G401 (cell line): ENCODE measurements around the gene ALCAM. TPM values are rescaled to one million over a fixed set of nuclear protein-coding genes. Genes with fewer than 3 reads are reported as not detected.

ENCODE experiments used
- DNase-seq: peaks from one replicate; pipeline ENCODE4 v3.0.0-alpha.2; 2015; ENCODE audit warnings: low spot score
- in situ Hi-C: cut with HindIII; loops from 2 replicates; pipeline ENCODE4 v1.10.0; 2016; ENCODE audit warnings: low sequenced_read_pairs, mixed read lengths
- total RNA-seq: library from RNA; depleted of rRNA; stranded (reverse); fragments of >200 nt; shearing (Covaris generic); gene quantifications from 2 replicates; pipeline ENCODE4 v1.2.3, GENCODE V29; 2014

The ALCAM gene
- total RNA-seq, 1 experiment from 2014 or later, result 0.24 TPM

DNA sequence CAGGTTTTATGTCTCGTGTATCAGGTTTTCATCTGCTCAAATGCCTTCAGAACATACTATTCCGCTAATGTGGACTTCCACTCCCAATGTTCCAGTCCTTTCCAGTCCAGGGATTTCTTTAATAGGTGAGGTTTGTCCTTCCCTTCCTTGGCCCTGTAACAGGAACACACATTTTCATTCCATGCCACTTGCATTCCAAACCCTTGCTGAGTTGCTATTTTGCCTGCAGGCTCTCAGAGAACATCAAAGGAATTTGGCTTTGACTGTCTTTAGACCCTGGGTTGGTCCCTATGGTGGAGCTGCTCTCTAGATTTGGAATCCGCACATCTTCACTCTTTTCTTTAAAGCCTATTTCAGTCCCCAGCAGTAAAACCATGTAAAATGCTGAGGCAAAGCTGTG is 12.3 kb upstream of the ALCAM start:
- no peak for DNase-seq
- in situ Hi-C loops, result no loop called here

DNA sequence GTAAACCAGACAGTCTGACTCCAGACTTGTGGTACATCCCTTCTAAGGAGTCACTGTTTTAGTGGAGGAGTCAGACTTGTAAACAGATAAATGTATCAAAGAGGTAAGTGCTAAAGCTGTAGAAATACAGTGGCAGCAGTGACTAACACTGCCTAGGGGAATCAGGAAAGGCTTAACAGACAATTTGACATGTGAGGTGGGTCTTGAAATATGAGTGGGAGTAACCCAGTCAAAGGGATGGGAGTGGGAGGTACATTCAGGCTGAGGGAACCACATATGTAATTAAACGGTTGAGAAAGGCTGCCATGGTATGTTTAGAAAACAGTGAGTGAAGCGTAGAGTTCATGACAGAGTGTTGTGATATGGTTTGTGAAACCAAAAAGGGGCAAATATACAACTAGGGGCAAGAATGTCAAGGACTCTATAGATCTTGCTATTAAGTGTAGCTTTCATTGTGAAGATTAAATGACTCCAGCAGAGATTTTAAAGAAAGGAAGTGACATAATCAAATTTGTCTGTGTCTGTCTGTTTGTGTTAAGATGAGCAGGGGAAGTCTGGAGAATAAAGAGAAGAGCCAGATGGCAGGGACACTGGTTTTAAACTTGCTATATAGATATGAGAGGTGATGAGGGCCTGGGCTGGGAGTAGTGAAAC is 11.2 kb upstream of the ALCAM start:
- in situ Hi-C loops, result no loop called here
- no peak for DNase-seq

DNA sequence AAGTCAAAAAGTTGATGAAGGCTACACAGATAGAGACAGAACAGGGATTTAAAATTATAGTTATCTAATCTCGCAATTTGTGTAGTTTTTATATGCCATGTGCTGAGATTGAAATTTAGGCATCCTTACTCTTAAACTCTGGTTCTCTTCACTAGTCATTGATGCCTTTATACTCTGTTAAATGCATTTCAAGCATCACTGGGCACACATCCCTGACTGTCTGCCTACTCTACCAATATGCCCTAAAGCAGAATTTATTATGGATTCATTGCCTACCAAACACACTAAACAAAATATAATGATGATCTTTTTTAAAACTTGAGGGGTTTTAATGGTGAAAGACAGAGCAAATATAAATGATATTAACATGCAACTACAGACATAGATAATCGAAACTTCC is 10.3 kb upstream of the ALCAM start:
- in situ Hi-C loops, result no loop called here
- DNase-seq, result no peak

DNA sequence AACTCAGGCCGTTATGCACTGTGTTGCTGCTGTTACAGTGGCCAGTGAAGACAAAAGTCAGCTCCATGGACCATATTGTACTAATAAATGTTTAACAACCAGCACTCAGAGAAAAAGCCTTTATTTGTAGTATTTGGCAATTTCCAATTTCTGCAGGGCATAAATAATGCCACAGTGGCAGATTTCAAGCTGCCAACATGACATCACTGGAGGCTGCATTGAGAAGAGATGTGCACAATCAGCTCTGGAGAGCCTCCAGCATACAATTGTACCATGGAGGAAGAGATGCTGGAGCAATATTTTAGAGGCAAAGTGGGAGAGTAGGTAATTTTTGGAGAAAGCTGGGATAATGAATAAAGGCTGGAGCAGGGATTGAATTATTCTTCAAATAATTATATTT is 9.7 kb upstream of the ALCAM start:
- in situ Hi-C loops, result no loop called here
- no peak for DNase-seq

DNA sequence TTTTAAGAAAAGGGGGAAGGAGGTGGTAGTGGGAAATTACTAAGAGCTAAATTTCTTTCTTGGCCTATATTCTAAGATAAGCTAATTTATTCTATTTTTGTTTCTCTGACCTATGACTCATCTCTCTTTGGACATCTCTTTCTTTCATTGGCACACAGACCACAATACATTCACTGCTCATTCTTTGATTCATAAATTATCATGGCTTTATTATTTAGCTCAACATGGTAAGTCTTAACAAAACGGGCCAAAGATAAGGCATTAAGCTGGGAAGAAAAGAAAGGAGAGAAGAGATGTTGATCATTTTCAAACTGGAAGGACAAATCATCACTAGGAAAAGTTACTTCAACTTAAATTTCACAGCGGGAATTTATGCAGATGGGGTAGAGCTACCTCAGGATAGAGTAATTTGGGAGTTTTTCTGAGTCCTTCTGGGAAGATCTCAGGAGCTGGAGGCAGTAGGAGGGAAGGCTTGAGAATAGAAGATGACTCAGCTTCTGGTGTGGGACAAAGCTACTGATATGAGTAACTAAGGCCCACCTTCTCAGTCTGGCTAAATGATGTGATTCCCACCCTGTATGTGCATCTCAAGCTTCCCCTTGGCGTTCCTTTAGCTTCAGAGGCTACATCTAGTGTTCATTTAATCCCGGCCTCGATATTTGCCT is 7.5 kb upstream of the ALCAM start:
- no peak for DNase-seq
- in situ Hi-C loops, result no loop called here

DNA sequence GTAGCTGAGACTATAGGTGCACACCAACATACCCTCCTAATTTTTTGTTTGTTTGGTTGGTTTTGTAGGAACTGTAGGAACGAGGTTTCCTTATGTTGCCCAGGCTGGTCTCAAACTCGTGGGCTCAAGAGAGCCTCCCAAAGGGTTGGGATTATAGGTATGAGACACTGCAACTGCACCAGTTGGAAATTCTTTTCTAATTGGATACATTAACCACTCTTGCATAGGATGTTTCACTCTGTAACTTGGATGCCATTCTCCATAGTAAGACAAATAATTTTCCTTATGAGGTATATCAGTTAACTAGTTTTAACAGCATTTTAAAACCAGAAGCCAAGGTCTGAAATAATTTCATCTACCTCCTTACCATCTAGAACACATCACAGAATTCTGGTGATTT is 6.7 kb upstream of the ALCAM start:
- in situ Hi-C loops, result no loop called here

DNA sequence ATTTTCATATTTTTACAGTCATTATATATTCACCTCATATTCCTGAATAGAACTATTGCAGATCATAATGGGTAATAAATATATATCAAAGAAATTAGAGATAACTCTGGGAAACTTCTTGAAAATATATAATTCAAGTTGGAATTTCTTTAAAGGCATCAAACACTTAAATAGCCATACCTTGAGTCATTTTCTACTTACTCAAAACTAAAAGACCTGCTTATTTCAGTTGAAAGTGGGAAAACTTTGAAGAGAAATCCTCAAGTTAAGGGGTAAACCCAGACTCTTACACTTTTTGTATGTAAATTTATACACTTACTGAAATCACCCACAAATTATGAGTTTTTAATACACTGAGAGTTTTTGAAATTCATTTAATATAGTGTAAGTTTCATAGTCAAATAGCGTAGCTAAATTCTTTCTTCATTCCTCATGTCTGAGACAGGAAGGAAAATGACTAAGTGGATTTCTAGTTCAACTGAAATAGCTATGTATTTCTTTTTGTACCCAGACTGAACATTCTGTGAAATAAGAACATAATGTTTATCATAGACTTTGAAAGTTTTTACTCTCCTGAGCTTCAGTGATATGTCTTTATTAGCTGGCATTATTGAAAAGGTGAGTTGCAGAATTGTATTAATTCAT is 4.6 kb upstream of the ALCAM start:
- DNase-seq, result no peak
- in situ Hi-C loops, result no loop called here

More for the DNA sequence above, 6.7 kb upstream of the ALCAM start:
- DNase-seq, result no peak

DNA sequence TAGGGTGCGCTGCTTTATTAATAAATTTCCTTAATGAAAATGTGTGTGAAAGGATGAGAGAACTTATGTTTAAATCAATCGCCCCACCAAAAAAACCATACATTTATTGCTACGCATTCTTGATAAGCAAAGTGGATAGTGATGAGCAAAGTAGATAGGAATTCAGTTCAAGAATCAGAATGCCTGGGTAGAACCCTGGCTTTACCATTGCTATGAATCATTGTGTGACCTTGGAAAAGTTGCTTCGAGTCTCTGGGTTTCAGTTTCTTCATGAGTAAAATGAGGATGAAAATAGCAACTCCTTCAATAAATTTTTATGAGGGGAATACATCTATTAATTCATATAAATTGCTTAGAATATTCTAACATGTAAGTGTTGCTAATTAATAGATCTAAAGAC is 2.6 kb upstream of the ALCAM start:
- in situ Hi-C loops, result no loop called here
- no peak for DNase-seq

DNA sequence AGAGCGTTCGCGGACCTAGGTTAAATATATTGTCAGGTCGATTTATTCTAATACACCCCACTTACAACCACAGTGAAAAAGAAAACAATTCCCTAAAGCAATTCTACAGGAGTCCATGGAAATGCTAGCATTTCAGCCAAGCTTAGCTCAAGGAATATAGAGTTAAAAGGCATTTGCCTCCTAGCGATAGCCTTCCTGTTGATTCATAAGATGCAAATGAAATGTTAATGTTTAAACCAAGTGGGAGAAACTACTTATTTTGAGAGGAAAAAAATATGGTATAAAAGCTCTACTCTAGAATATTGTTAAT is 1.7 kb upstream of the ALCAM start:
- no peak for DNase-seq
- in situ Hi-C loops, result no loop called here

DNA sequence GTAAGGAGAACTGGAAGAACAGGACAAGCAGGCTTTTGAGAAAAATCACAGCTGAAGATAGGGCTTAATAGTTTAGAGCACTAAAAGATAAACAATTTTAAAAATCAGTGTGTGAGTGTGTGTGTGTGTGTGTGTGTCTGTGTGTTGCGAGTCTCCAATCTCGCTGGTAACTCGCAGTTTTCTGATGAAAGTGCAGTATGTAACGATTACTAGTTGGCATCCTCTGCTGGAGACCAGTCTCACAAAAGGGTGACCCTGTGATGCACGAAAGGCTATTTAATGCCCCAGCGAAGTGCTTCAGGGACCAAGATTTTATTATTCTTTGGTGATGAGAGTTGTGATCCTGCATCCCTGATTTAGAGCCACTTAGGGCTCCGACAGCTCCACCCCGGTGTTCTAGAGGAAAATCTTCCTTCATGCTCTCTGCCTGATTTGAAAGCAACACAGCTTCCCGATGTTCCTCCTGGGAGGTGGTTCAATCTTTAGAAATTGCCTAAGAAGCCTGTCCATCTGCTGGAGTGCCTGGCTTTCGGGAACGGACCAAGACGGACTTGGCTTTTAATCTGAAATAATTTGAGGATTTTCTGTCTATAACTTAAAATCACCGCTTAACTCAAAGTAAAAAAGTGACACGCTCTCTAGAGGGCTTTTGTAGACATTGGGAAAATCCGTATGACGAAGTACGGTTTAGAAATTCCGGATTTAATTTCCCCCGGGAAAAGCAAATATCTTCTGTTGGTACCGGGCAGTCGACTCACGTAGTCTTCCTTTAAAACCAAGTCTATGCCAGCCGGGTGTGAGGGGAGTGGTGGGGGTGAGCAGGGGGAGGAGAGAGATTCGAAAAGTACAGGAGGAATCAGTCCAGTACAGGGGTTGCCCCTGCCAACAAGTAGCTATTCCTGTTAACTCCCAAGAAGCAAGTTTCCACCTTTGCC is 1.1 kb upstream of the ALCAM start:
- peak; percentile 19 for DNase-seq
- in situ Hi-C loops, result no loop called here

DNA sequence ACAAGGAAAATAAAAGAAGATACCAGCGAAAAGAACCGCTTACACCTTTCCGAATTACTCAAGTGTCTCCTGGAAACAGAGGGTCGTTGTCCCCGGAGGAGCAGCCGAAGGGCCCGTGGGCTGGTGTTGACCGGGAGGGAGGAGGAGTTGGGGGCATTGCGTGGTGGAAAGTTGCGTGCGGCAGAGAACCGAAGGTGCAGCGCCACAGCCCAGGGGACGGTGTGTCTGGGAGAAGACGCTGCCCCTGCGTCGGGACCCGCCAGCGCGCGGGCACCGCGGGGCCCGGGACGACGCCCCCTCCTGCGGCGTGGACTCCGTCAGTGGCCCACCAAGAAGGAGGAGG is 325 bp downstream of the ALCAM start:
- DNase-seq, result no peak
- in situ Hi-C loops, result no loop called here

DNA sequence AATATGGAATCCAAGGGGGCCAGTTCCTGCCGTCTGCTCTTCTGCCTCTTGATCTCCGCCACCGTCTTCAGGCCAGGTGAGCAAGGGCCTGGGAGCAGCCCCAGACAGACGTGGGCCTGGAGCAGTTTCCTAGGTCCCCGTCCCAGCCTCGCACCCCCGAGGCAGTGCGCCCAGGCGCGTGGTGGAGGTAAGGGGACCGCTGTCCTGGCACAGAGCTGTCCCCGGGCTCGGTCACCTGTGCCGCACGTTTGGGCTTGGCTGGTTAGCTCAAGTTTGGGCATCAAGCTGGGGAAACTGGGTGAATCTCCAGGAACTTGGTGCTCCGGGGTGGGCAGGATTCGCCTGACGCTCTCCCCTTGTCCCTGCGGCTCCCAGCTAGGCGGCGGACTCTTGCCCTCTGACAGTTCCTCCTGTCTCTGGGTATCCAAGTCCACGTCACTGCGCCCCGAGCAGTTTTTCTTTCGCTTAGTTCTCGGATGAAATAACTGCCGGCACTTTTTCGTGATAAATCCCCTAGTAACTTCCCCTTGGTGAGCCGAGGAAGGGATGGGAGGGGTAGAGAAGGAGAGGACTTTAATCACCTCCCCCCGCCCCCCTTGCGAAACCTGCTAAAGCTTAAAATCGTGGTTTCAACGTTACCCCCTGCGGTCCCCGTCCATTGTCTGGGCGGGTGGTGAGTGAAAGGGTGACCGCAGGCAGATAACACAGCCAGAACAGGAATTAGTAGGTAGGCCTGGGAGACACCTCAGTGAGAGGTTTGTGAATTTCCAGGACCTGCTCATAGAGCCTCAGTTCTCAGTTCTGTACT is 901 bp downstream of the ALCAM start:
- DNase-seq, result peak; percentile 9
- in situ Hi-C loops, result no loop called here

DNA sequence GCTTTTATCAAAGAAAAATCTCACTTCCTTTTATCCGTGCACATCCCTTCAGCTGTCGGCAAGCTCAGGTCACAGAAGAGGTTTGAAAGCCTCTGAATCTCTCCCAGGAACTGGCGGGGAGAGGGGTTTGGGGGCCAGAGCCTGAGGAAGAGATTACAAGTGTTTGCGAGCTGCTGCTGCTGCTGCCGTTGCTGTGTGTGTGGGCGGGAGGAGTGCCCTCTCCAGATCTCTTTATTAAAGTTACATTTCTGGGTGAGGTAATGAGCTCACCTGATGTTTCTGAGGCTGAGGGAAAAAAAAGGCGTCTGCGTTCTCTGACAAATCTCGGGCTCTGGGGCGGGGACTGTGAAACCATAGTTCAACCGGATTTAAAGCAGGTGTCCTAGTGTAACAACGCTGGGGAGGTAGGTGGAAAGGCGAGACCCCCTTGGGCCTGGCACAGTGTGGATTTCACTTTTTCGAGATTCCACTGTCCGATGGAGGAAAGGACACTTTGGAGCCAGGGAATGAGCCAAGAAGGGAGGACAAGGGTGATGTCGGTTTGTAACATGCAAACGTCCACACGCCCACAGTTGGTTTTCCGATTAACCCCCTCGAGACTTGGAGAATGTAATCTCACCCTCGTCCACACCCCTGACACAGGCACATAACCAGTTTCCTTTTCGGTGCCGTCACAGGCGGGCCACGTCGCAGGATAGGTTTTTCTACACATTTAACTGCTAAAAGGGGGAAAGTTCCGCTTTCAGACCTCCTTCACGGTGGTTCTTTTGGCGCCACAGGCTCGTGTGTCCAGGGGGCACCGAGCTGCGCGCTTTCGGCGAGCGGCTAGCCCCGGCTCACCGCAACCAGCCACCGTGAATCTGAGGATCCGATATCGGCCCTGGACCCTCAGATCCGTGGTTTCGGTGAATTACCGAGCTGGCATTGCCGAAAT is 2.1 kb downstream of the ALCAM start:
- DNase-seq, result peak; percentile 13
- in situ Hi-C loops, result no loop called here

DNA sequence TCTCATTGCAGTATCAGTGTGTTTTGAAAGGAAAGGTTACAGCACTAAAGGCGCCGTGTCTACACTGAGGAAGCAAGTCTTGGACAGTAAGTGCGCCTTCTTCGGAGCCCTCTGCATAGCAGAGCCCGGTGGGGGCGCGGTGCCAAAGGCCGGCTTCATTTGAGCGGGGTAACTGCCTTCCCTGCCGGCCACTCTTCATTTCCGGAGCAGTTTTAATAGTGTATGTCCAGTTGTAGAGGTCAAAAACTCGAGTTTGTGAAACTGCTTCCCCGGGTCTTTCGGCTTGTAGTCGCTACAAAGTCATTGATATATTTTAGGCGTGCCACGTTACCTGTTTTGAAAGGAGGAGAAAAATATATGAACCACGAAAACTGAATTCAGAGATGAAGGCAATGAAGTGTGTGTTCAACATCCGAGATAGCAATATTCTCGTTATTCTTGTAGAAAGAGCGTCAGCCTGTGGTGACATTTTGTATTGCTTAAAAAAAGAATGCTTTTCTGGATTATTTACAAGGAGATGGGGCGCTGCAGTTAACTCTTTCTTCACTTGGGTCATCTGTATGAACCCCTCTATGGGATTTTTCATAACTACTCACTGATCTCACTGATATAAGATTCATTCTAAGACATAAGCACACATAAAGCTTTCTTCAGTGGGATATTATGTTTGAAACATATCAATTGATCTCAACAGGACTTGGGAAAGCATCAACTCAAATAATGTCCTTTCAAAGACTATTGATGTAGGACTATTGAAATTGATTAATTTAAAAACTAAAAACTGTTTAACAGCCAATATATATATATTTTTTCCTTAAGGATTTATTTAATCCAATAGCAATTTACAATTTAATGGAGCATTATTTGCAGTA is 3.0 kb downstream of the ALCAM start:
- in situ Hi-C loops, result no loop called here
- DNase-seq, result peak; percentile 48

DNA sequence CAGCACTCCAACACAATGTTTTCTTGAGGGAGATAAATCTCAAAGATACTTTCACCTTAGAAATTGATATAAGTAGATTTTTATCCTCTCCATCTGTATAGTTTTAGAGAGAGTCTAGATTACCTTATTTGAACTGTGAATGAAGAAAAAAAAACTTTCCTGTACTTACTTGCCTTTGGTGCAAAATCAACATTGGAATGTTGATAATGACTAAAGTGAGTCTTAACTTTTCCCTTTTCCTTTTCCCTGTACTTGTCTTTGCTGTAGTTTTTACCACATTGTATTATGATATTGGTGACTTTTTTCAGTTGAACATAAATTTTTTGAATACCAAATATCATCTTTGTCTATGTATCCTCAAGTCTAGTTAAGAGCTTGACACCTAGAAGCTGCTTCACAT is 6.7 kb downstream of the ALCAM start:
- in situ Hi-C loops, result no loop called here
- DNase-seq, result no peak

DNA sequence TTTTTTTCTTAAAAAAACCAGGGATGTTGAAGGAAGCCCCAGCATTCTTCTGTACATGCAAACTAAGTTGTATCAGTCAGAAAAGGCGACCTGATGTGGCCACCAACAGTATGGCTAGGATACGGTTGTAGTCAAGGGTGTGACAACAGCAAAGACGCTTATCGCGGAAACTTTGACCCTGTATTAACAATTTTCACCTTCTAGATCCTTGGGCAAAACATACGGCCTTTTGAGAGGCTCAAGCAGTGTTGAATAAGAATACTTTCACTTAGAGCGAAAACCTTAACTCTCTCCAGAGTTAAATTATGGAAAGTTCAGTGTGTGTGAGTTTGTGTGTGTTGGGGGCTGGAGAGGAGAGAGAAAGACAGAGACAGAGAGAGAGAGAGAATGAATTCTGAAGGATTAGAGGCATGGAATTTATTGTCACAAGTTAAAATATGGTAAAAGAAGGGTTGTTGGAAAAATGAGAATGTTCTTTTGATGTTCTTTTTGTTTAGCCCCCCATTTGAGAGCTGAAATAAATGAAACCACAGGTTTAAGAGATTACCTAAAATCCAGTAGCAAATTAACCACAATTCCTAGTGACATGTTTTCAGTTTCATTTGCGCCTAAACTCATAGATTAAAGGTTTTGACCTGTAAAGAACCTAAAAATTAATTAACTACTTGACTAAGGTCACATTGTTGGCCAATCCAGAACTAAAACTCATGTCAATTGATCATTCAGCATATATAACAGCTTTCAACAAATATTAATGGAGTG is 9.2 kb downstream of the ALCAM start:
- in situ Hi-C loops, result no loop called here
- no peak for DNase-seq

DNA sequence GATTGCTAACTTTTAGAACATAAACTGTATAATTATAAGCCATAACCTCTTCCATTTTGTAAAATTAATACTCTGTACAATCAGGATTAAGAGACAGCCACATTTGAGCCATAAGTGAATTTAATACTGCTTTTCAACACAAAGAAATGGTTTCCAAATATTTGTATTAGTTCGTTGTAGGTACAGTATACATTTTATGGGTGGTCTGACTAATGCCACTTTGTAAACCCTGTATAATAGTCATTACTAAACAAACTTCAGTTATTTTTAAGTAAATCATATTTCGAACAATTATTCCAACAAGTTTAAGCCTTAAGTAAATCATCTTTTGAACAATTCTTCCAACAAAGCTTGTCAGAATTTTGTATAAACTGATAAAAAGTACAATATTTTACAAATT is 11.0 kb downstream of the ALCAM start:
- no peak for DNase-seq
- in situ Hi-C loops, result no loop called here
